ENCODE results near the gene TRPM7. TPM values are rescaled to one million over a fixed set of nuclear protein-coding genes. Genes with fewer than 3 reads are reported as not detected.
"Not testable (repeated sequence)": the region's sequence is repeated elsewhere in the genome, so short reads cannot be mapped to it uniquely, and the experiment has no call there.

Gene TRPM7, protein sequence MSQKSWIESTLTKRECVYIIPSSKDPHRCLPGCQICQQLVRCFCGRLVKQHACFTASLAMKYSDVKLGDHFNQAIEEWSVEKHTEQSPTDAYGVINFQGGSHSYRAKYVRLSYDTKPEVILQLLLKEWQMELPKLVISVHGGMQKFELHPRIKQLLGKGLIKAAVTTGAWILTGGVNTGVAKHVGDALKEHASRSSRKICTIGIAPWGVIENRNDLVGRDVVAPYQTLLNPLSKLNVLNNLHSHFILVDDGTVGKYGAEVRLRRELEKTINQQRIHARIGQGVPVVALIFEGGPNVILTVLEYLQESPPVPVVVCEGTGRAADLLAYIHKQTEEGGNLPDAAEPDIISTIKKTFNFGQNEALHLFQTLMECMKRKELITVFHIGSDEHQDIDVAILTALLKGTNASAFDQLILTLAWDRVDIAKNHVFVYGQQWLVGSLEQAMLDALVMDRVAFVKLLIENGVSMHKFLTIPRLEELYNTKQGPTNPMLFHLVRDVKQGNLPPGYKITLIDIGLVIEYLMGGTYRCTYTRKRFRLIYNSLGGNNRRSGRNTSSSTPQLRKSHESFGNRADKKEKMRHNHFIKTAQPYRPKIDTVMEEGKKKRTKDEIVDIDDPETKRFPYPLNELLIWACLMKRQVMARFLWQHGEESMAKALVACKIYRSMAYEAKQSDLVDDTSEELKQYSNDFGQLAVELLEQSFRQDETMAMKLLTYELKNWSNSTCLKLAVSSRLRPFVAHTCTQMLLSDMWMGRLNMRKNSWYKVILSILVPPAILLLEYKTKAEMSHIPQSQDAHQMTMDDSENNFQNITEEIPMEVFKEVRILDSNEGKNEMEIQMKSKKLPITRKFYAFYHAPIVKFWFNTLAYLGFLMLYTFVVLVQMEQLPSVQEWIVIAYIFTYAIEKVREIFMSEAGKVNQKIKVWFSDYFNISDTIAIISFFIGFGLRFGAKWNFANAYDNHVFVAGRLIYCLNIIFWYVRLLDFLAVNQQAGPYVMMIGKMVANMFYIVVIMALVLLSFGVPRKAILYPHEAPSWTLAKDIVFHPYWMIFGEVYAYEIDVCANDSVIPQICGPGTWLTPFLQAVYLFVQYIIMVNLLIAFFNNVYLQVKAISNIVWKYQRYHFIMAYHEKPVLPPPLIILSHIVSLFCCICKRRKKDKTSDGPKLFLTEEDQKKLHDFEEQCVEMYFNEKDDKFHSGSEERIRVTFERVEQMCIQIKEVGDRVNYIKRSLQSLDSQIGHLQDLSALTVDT (N-terminal part only)
- 35.4 and 43.9 TPM in 2 replicates for total RNA-seq (2014; rRNA removed; shearing (Covaris generic))

DNA sequence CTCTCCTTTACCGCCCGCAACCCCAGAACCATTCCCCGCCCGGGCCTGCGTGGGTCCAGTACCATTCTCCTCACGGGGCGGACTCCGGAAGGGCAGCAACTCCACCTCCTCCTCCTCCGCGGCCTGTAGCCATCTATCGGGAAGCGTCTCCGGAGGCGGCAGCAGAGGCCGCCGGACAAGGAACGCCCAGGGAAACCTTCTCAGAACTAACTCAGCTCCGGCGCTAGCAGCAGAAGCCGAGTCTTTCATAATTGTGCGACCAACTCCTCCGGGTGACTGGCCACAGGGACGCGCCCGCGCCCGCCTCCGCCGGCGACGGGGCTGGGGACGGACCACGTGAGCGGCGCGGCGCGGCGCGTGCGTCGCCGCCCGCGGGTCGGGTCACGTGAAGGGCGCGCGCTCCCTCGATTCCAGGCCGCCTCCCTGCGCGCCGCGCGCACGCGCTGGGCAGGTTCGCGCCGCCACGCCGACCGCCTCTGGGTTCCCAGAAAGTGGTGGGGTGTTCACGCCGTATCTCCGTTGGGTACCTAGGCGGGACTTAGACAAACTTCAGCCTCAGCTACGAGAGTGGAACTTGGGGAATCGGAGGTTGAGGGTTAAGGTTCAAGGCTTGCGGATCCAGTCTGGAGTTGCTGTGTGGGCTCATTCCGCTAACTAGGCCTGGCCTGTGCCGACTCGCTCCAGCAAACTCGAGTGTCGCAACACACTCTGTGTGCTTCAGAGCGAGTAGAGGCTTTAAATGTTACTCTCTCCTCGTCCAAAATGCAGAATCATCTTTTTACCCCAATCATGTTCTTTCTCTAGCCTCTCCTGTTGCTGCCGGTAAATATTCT lies at the start of gene TRPM7:
TRPM7 (minus strand) TSS at position 329 of the 833 bp plus-strand sequence; CDS start at position 65, 264 bp downstream.
- peak; percentile 97 for DNase-seq (ENCODE audit: low read depth)

GRCh38 chr15:50735156-50735555 lies 48.6 kb upstream of the TRPM7 start:
- no peak for DNase-seq (ENCODE audit: low read depth)

GRCh38 chr15:50726315-50726714 lies 39.7 kb upstream of the TRPM7 start:
- no peak for DNase-seq (ENCODE audit: low read depth)

DNA sequence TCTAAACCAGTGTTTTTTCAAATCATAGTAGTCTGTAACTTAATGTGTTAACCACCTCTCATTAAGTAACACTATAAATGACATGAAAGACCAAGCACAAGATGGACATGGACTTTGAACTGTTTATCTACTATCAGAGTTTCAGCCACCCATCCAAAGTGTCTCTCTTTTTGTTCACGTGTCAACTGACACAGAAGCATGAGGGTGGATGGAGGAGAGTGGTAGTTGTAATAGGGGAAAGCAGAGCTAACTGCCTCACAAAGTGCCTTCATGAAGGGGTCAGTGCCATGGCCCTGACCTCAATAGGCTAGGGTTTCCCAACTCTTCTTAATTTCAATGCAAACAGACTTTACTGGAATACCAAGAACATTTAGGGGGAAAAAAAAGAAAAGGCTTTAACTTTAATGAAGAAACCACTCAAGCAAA lies 32.1 kb upstream of the TRPM7 start:
- DNase-seq (ENCODE audit: low read depth) = no peak

DNA sequence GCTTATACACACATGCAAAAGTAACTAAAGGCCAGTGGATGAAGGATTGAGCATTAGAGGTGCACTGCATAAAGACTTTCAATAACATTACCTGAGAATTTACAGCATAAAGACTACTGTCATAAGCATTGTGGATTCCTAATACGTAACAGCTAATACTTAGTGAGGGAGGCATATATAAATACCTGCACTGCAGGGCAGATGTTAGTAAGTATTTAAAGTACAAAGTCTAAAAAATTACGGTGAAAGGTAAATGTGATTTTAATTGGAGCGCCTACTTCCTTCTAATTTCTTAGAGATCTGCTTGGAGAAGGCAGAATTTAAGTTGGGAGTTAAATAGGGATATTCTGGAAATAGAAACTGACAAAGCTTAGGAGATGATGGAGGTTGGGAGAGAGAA lies 25.4 kb upstream of the TRPM7 start:
- DNase-seq (ENCODE audit: low read depth) = no peak

DNA sequence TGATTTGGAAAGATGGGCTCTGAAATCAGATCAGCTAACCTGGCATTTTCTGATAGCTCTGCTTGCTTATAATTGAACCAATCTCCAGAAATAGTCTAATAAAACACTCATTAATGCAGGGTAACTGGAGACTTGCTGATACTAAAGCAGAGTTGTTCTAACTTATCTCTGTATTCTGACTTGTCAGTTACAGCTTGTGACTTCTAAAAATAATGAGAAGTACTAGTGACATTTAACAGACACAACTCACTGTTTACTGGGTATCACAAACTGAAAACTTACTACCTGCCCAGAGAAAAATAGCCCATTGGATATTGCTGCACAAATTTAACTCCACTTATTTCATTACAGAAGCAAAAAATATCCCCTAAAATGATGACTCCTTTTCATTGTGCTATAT lies 24.0 kb upstream of the TRPM7 start:
- no peak for DNase-seq (ENCODE audit: low read depth)

DNA sequence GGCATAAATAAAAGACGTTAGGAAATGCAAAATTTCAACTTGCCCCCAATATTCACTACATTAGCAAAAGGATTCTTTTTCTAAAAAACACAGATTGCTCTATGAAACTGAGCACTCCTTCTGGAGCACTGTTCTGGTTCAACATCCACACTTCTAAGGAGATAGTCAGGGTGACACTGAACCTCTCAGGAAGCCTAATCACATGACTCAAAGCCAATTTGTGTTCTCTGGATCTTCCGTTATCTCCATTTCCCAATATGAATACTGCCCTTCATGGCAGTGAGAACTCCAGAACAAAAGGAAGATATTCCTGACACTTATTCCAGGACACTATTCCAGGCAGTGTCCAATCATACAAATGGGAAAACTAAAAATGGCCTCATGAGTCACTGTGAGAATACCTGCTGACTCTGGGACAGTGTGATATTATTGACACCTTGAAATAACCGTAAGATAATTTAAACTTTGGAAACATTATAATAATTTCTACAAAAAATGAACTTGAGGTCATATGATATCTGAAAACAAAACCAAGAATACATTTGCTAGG lies 21.4 kb upstream of the TRPM7 start:
- DNase-seq (ENCODE audit: low read depth) = no peak

DNA sequence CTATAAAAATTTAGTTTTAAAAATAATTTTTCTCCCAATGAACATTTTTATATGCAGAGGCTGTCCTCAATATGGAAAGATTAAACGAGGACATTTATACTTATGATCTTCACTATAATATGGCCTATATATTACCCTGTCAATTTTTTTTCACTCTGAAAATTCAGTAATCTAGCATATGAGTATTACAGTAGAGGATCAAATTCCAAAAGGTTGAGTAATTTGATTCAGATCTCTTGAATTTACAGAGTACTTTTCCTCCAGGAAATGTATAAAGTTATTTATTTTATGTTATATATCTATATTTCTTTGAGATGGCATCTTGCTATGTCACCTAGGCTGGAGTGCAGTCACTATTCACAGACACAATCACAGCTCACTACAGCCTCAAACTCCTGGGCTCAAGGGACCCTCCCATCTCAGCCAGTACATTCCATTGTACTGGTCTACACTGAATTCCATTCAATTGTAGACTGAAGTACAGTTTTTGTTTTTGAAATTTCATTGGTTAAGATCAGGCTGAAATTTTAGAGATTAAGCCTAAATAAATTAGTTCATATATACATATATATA lies 16.3 kb upstream of the TRPM7 start:
- DNase-seq (ENCODE audit: low read depth) = no peak

GRCh38 chr15:50698101-50698500 lies 11.5 kb upstream of the TRPM7 start:
- DNase-seq (ENCODE audit: low read depth) = no peak

- DNase-seq (ENCODE audit: low read depth) = no peak
Measured at GRCh38 chr15:50697109-50697797, 10.7 kb upstream of the TRPM7 start.

DNA sequence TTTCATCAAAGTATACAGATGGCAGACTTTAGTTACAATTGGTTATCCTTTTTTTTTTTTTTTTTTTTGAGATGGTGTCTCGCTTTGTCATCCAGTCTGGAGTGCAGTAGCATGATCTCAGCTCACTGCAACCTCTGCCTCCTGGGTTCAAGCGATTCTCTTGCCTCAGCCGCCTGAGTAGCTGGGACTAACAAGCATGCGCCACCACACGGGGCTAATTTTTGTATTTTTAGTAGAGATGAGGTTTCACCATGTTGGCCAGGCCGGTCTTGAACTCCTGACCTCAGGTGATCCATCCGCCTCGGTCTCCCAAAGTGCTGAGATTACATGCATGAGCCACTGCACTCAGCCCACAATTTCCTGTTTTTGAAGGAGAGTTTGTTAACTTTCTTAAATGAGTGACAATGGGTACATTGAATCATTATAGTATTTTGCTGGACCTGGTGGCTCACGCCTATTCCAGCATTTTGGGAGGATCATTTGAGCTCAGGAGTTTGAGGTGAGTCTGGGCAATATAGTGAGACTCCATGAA lies 8.1 kb upstream of the TRPM7 start:
- DNase-seq (ENCODE audit: low read depth) = not testable (repeated sequence)

- no peak for DNase-seq (ENCODE audit: low read depth)
Measured at GRCh38 chr15:50687302-50687902, 805 bp upstream of the TRPM7 start.

GRCh38 chr15:50685976-50686468 lies 575 bp downstream of the TRPM7 start:
- DNase-seq (ENCODE audit: low read depth) = peak; percentile 66

DNA sequence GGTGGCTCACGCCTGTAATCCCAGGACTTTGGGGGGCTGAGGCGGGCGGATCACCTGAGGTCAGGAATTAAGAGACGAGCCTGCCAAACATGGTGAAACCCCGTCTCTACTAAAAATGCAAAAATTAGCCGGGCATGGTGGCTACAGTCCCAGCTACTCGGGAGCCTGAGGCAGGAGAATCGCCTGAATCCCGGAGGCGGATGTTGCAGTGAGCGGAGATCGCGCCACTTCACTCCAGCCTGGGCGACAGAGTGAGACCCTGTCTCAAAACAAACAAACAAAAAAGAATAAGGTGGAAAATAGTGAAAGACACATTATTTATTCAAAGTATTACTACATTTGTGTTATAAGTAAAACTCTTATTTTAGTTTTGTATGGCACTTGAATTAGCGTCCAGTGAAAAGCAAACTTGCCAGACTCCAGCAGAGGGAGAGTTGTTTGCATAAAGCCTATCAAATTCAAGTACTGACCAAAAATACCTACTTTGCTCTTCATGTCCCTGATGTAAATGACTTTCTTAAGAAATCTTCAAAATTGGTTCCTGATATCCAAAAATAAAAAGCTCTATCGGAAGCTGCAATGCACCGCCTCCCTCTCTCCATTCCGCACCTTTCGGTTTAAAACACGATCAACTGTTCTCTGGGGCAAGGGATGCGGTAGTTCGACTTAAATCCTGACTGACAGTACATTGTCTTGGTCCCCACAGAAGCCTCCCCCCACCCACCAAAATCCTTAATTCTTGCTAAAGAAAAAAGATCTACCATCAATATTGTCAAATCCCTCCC lies 1.2 kb downstream of the TRPM7 start:
- DNase-seq (ENCODE audit: low read depth) = no peak

- no peak for DNase-seq (ENCODE audit: low read depth)
Measured at GRCh38 chr15:50681467-50681866, 5.1 kb downstream of the TRPM7 start.

DNA sequence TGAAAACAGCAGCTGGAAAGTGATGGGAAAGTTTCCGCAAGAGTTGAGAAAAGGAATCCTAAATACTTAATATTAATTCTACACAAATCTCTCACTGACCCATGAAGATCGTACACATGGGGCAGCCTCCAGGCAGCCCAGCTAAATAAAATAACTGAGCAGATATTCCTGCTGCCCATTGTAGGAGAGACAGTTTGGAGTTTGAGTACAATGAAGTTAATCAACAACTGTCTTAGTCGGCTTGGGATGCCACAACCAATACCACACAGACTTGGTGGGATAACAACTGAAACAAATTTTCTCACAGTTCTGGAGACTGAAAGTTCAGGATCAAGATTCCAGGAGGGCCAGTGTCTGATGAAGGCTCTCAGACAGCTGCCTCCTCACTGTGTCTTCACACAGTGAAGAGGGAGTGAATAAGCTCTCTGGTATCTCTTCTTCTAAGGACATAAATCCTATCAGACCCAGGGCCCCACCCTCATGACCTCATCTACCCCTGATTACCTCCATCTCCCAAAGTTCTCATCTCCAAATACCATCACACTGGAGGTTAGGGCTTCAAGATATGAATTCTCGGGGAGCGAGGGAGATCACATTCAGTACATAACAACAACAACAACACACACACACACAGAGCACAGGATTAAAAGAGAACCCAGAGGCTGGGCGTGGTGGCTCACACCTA lies 9.7 kb downstream of the TRPM7 start:
- DNase-seq (ENCODE audit: low read depth) = peak; percentile 40

- no peak for DNase-seq (ENCODE audit: low read depth)
Measured at GRCh38 chr15:50675535-50676144, 11.0 kb downstream of the TRPM7 start.

Data from Daoy (cell line).